SK-N-SH (cell line): ENCODE measurements around the gene ALB. TPM values are rescaled to one million over a fixed set of nuclear protein-coding genes. Genes with fewer than 3 reads are reported as not detected.

ENCODE experiments used
- CTCF ChIA-PET: fragments of 300-600, 350-600 bp; formaldehyde crosslinking; extraction: SDS; loops from one replicate; lab custom pipeline; 2021; lab: Yijun Ruan, JAX
- POLR2A ChIA-PET: fragments of 350-600 bp; sonication (Branson Sonifier 250); formaldehyde crosslinking; extraction: SDS; loops from one replicate; lab custom pipeline; 2020; ENCODE audit warnings: antibody characterized with exemption, inconsistent platforms; lab: Yijun Ruan, JAX
- DNase-seq: peaks from one replicate; pipeline ENCODE4 v3.0.0; 2012
- H2AFZ ChIP-seq: fragments of 200-600 bp; sonication (generic); 2 replicates; pipeline ENCODE4 v1.8.1; 2016; ENCODE audit warnings: antibody characterized with exemption, mild to moderate bottlenecking, low read depth
- H3F3A ChIP-seq: fragments of 200-600 bp; sonication (generic); replicated peaks from 2 replicates; pipeline ENCODE3; 2016; ENCODE audit warnings: antibody characterized with exemption, mild to moderate bottlenecking; ENCODE audit not compliant: insufficient read depth
- H3K27ac ChIP-seq, 2 experiments: fragments of 200-500 bp in 1 of 2; fragments of 200-600 bp in 1 of 2; sonication (Bioruptor generic) in 1 of 2; sonication (generic), shearing (Covaris generic) in 1 of 2; 2 replicates each; pipeline versions ENCODE4 v1.5.1 to v1.6.1; 2014 to 2016; ENCODE audit warnings: low read depth in 2 of 2, inconsistent platforms in 1 of 2, low read length in 1 of 2, mild to moderate bottlenecking in 1 of 2, mixed read lengths in 1 of 2
- H3K27me3 ChIP-seq: fragments of 200-600 bp; sonication (generic), shearing (Covaris generic); 2 replicates; pipeline ENCODE4 v1.6.1; 2016; ENCODE audit warnings: mixed run types; ENCODE audit not compliant: insufficient read depth
- H3K36me3 ChIP-seq, 2 experiments: fragments of 200-500 bp in 1 of 2; fragments of 200-600 bp in 1 of 2; sonication (Bioruptor generic) in 1 of 2; sonication (generic) in 1 of 2; replicated peaks in 1 of 2; 2 replicates each; pipeline versions ENCODE3 to v1.5.1; 2014 to 2016; ENCODE audit warnings: low read length in 1 of 2, mild to moderate bottlenecking in 1 of 2; ENCODE audit not compliant: insufficient read depth in 2 of 2, control insufficient read depth in 1 of 2
- H3K4me1 ChIP-seq, 2 experiments: fragments of 200-500 bp in 1 of 2; fragments of 200-600 bp in 1 of 2; sonication (Bioruptor generic) in 1 of 2; sonication (generic), shearing (Covaris generic) in 1 of 2; 2 replicates each; pipeline versions ENCODE4 v1.5.1 to v1.6.1; 2014 to 2016; ENCODE audit warnings: low read depth in 1 of 2, low read length in 1 of 2, mixed run types in 1 of 2; ENCODE audit not compliant: insufficient read depth in 2 of 2, control insufficient read depth in 1 of 2
- H3K4me2 ChIP-seq: fragments of 200-600 bp; sonication (generic), shearing (Covaris generic); 2 replicates; pipeline ENCODE4 v1.6.1; 2017; ENCODE audit warnings: mixed run types
- H3K4me3 ChIP-seq, 2 experiments: fragments of 200-500 bp in 1 of 2; fragments of 200-600 bp in 1 of 2; sonication (Bioruptor generic) in 1 of 2; sonication (generic), shearing (Covaris generic) in 1 of 2; 2 replicates each; pipeline versions ENCODE4 v1.5.1 to v1.8.1; 2014 to 2016; ENCODE audit warnings: low read depth in 2 of 2, inconsistent platforms in 1 of 2, low read length in 1 of 2, mild to moderate bottlenecking in 1 of 2, mixed read lengths in 1 of 2, moderate library complexity in 1 of 2
- H3K79me2 ChIP-seq: fragments of 200-600 bp; sonication (generic); 2 replicates; pipeline ENCODE4 v1.8.1; 2017; ENCODE audit warnings: mild to moderate bottlenecking; ENCODE audit not compliant: insufficient read depth
- H3K9ac ChIP-seq: fragments of 200-600 bp; sonication (generic); 2 replicates; pipeline ENCODE4 v1.6.1; 2017; ENCODE audit warnings: mixed run types
- H3K9me2 ChIP-seq: fragments of 200-600 bp; sonication (generic); 2 replicates; pipeline ENCODE4 v1.6.1; 2017; ENCODE audit warnings: mixed run types
- H3K9me3 ChIP-seq: fragments of 200-600 bp; sonication (generic); 2 replicates; pipeline ENCODE4 v1.6.1; 2017; ENCODE audit warnings: mixed run types, mild to moderate bottlenecking, moderate library complexity
- H4K20me1 ChIP-seq: fragments of 200-600 bp; sonication (generic); 2 replicates; pipeline ENCODE4 v1.6.1; 2017; ENCODE audit warnings: mild to moderate bottlenecking, mixed run types; ENCODE audit not compliant: insufficient read depth
- CHD2 ChIP-seq: fragments of 150-350 bp; IDR thresholded peaks from 2 replicates; pipeline ENCODE4 v1.6.1; 2018; ENCODE audit warnings: low read length; ENCODE audit not compliant: partially characterized antibody
- EZH2phosphoT487 ChIP-seq: fragments of 200-600 bp; sonication (generic); IDR thresholded peaks from 2 replicates; pipeline ENCODE4 v1.6.1; 2017; ENCODE audit warnings: low read depth, mixed run types, mild to moderate bottlenecking, antibody characterized with exemption, moderate library complexity, borderline replicate concordance
- FOSL2 ChIP-seq: IDR thresholded peaks from 2 replicates; pipeline ENCODE4 v1.4.0; 2012; ENCODE audit warnings: low read depth, mild to moderate bottlenecking, moderate library complexity, borderline replicate concordance
- FOXJ3 ChIP-seq: sonication (generic); formaldehyde crosslinking; IDR thresholded peaks from 2 replicates; pipeline ENCODE4 v1.5.1; 2020; ENCODE audit warnings: mild to moderate bottlenecking, missing genetic modification reagents
- GATA2 ChIP-seq: sonication (generic); formaldehyde crosslinking; IDR thresholded peaks from 2 replicates; pipeline ENCODE4 v1.5.0; 2020; ENCODE audit warnings: mild to moderate bottlenecking, missing genetic modification reagents
- MEF2A ChIP-seq: IDR thresholded peaks from 2 replicates; pipeline ENCODE4 v1.4.0; 2012; ENCODE audit warnings: low read depth, borderline replicate concordance
- POLR2AphosphoS5 ChIP-seq: IDR thresholded peaks from 2 replicates; pipeline ENCODE4 v1.6.1; 2012; ENCODE audit warnings: low read depth, low read length
- RAD21 ChIP-seq: IDR thresholded peaks from 2 replicates; pipeline ENCODE4 v1.6.1; 2012; ENCODE audit warnings: mild to moderate bottlenecking, low read length
- RFX5 ChIP-seq: IDR thresholded peaks from 2 replicates; pipeline ENCODE4 v1.6.1; 2012; ENCODE audit warnings: mild to moderate bottlenecking, improper control_type of control experiment, low read length
- RXRA ChIP-seq: IDR thresholded peaks from 2 replicates; pipeline ENCODE4 v1.4.0; 2012; ENCODE audit warnings: low read depth, mild to moderate bottlenecking, borderline replicate concordance
- SIN3A ChIP-seq: IDR thresholded peaks from 2 replicates; pipeline ENCODE4 v1.6.1; 2012; ENCODE audit warnings: low read depth, mild to moderate bottlenecking, low read length, moderate library complexity, borderline replicate concordance
- TAF1 ChIP-seq: IDR thresholded peaks from 2 replicates; pipeline ENCODE4 v1.6.1; 2012; ENCODE audit warnings: low read depth, mild to moderate bottlenecking, low read length, moderate library complexity, borderline replicate concordance
- TCF12 ChIP-seq: IDR thresholded peaks from 2 replicates; pipeline ENCODE4 v1.4.0; 2012
- WGBS: methylation state at CpG from one replicate; pipeline ENCODE4 v1.1.6; 2017; ENCODE audit warnings: low lambda C conversion rate; 5-methylcytosine and 5-hydroxymethylcytosine counted together
- polyA plus RNA-seq, 3 experiments: library from polyadenylated mRNA; depleted of rRNA; stranded (reverse); fragments of >200 nt; gene quantifications; 2 replicates each; pipeline ENCODE4 v1.2.3, GENCODE V29; 2012
- TF ChIP-seq, protein P1 (sequence below): fragments of 150-350 bp; IDR thresholded peaks from 2 replicates; pipeline ENCODE4 v1.6.1; 2016; ENCODE audit warnings: mild to moderate bottlenecking, low read depth, low read length

The ALB gene
- polyA plus RNA-seq, 1 of the 3 experiments (the other 2 are of a cell fraction): not detected

DNA sequence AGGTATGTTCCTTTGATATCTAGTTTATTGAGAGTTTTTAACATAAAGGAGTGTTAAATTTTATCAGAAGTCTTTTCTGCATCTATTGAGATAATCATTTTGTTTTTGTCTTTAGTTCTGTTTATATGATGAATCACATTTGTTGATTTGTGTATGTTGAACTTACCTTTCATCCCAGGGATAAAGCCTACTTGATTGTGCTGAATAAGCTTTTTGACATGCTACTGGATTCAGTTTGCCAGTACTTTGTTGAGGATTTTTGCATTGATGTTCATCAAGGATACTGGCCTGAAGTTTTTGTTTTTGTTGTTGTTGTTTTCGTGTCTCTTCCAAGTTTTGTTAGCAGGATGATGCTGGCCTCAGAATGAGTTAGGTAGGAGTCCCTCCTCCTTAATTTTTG, 66.6 kb downstream of the ALB start:
- no peaks in the 10 kb centered on the region for H3K9me3 ChIP-seq
- H2AFZ ChIP-seq: no peak overlapping the region
- H3K27ac ChIP-seq: no peak overlapping the region
- H4K20me1 ChIP-seq: no peaks in the 10 kb centered on the region; the same call in 1 of the 2 replicates
- H3K4me1 ChIP-seq: no peaks in the 10 kb centered on the region
- H3K9me2 ChIP-seq: no peaks in the 10 kb centered on the region
- H3K79me2 ChIP-seq: no peaks in the 10 kb centered on the region
- ChIA-PET POLR2A (no interaction called here), CTCF (interaction anchor here (1.2 kb wide), 1 partner anchor 25 kb away, joined by 4 read pairs; no protein-coding TSS in a partner anchor)
- H3K4me2 ChIP-seq: no peak overlapping the region
- no peak overlapping the region for H3K4me3 ChIP-seq
- no peak for TF ChIP-seq TAF1
- no peak for TF ChIP-seq FOSL2
- TF ChIP-seq RFX5: no peak
- TF ChIP-seq TCF12: no peak
- TF ChIP-seq RAD21: no peak
- no peak for TF ChIP-seq FOXJ3 (CRISPR knock-in tag)
- no peak for TF ChIP-seq SIN3A
- TF ChIP-seq, protein P1, sequence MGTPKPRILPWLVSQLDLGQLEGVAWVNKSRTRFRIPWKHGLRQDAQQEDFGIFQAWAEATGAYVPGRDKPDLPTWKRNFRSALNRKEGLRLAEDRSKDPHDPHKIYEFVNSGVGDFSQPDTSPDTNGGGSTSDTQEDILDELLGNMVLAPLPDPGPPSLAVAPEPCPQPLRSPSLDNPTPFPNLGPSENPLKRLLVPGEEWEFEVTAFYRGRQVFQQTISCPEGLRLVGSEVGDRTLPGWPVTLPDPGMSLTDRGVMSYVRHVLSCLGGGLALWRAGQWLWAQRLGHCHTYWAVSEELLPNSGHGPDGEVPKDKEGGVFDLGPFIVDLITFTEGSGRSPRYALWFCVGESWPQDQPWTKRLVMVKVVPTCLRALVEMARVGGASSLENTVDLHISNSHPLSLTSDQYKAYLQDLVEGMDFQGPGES: no peak
- TF ChIP-seq MEF2A: no peak
- TF ChIP-seq POLR2AphosphoS5: no peak
- no peak for TF ChIP-seq RXRA
- TF ChIP-seq EZH2phosphoT487: no peak
- no peak for TF ChIP-seq CHD2
- TF ChIP-seq GATA2 (CRISPR knock-in tag): no peak
- TF ChIP-seq, all 33 proteins: peak for 0
- 0% methylated on average over 1 of the region's 1 CpG for WGBS
- no peaks in the 10 kb centered on the region for H3F3A ChIP-seq
- H3K9ac ChIP-seq: no peak overlapping the region
- H3K27me3 ChIP-seq: no peaks in the 10 kb centered on the region
- no peak for DNase-seq
- no peaks in the 10 kb centered on the region for H3K36me3 ChIP-seq

Other genes with a start within 250 kb of the ALB start
- gene ANKRD17, start 145.5 kb upstream of the ALB start, polyA plus RNA-seq (2012; rRNA removed): 25.6 and 33.1 TPM in 2 replicates
- gene AFP, start 31.9 kb downstream of the ALB start, polyA plus RNA-seq (2012; rRNA removed): 0.28 and 0.54 TPM in 2 replicates
- not detected in 2 replicates for gene AFM, start 77.5 kb downstream of the ALB start, polyA plus RNA-seq (2012; rRNA removed)
- not detected in 2 replicates for gene RASSF6, start 216.1 kb downstream of the ALB start, polyA plus RNA-seq (2012; rRNA removed)